ENCODE data around the gene SYT13.

Gene SYT13

GRCh38 chr11:45305874-45306623 lies 19.9 kb upstream of the SYT13 start:
- H3K4me1 ChIP-seq (ENCODE audit: control insufficient read depth, insufficient read depth, low read depth, low read length): no peaks in the 10 kb centered on the region
- H2BK15ac ChIP-seq (ENCODE audit: low read depth, poor library complexity, severe bottlenecking): no peak overlapping the region
- no peak overlapping the region for H3K4me2 ChIP-seq (ENCODE audit: low read length, poor library complexity, severe bottlenecking)
- H3K27me3 ChIP-seq (ENCODE audit: control insufficient read depth in 1 of 2, insufficient read depth in 1 of 2, low read length in 2 of 2): peaks cover 45 to 47% of the 10 kb centered on the region in 2 experiments
- H4K91ac ChIP-seq (ENCODE audit: low read length): no peak overlapping the region
- no peak overlapping the region for H3K27ac ChIP-seq (ENCODE audit: low read length, poor library complexity, severe bottlenecking)
- H3K36me3 ChIP-seq (ENCODE audit: control insufficient read depth in 1 of 2, insufficient read depth in 2 of 2, low read depth in 1 of 2, low read length in 2 of 2): no peaks in the 10 kb centered on the region
- no peak for DNase-seq
- 81% methylated on average over 5 of the region's 5 CpGs for WGBS
- H2BK12ac ChIP-seq (ENCODE audit: low read length in 2 of 2): no peak overlapping the region
- H3K79me1 ChIP-seq (replicated peaks; ENCODE audit: low read length, poor library complexity, severe bottlenecking): no peaks in the 10 kb centered on the region
- H4K8ac ChIP-seq (ENCODE audit: low read length): no peak overlapping the region
- H3K4me3 ChIP-seq (ENCODE audit: insufficient read depth in 1 of 2, low read depth in 1 of 2, low read length in 2 of 2): no peak overlapping the region
- H3K18ac ChIP-seq (ENCODE audit: low read depth in 1 of 2, low read length in 2 of 2): no peak overlapping the region
- H3K9me3 ChIP-seq (ENCODE audit: control insufficient read depth, low read length): no peaks in the 10 kb centered on the region
- H3K4ac ChIP-seq (ENCODE audit: low read depth in 1 of 2, low read length in 2 of 2): no peak overlapping the region
- no peak overlapping the region for H3K14ac ChIP-seq (ENCODE audit: low read length in 2 of 2)
- no peak overlapping the region for H2AK5ac ChIP-seq (ENCODE audit: low read length, severe bottlenecking)
- H2BK120ac ChIP-seq (ENCODE audit: low read depth, low read length): no peak overlapping the region
- no peak overlapping the region for H3K23ac ChIP-seq (ENCODE audit: low read length in 2 of 2)
- no peak overlapping the region for H2BK5ac ChIP-seq (ENCODE audit: low read depth, low read length, poor library complexity, severe bottlenecking)
- no peak overlapping the region for H3K9ac ChIP-seq (ENCODE audit: low read length)
- H2AFZ ChIP-seq (ENCODE audit: low read depth, low read length): no peak overlapping the region

DNA sequence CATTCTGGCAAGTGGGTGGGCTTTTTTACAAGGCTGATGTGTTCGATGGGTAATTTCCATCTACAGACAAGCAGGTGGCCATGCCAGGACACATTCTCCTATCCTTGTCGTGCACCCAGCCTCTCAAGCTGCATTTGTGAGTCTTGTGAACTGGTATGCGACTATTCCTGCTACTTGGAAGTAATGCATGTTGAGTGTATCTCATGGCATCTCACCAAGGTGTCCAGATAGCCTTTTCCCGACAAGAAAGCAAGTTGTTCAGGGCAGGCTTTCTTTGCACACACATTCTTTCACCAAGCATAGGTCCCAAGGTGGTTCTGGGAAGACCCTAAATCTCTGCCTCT lies 18.8 kb upstream of the SYT13 start:
- Histone ChIP-seq H3K14ac (ENCODE audit: low read length in 2 of 2) (no peak overlapping the region), H3K27me3 (ENCODE audit: control insufficient read depth in 1 of 2, insufficient read depth in 1 of 2, low read length in 2 of 2) (peaks cover 53 to 58% of the 10 kb centered on the region in 2 experiments), H3K18ac (ENCODE audit: low read depth in 1 of 2, low read length in 2 of 2) (no peak overlapping the region), H3K36me3 (ENCODE audit: control insufficient read depth in 1 of 2, insufficient read depth in 2 of 2, low read depth in 1 of 2, low read length in 2 of 2) (no peaks in the 10 kb centered on the region), H2BK120ac (ENCODE audit: low read depth, low read length) (no peak overlapping the region), H2AK5ac (ENCODE audit: low read length, severe bottlenecking) (no peak overlapping the region), H2BK12ac (ENCODE audit: low read length in 2 of 2) (no peak overlapping the region), H3K79me1 (replicated peaks; ENCODE audit: low read length, poor library complexity, severe bottlenecking) (no peaks in the 10 kb centered on the region), H2BK5ac (ENCODE audit: low read depth, low read length, poor library complexity, severe bottlenecking) (no peak overlapping the region), H2AFZ (ENCODE audit: low read depth, low read length) (no peak overlapping the region), H3K9me3 (ENCODE audit: control insufficient read depth, low read length) (no peaks in the 10 kb centered on the region), H3K4me1 (ENCODE audit: control insufficient read depth, insufficient read depth, low read depth, low read length) (no peaks in the 10 kb centered on the region), H4K8ac (ENCODE audit: low read length) (no peak overlapping the region), H3K4me3 (ENCODE audit: insufficient read depth in 1 of 2, low read depth in 1 of 2, low read length in 2 of 2) (no peak overlapping the region), H3K9ac (ENCODE audit: low read length) (no peak overlapping the region), H3K27ac (ENCODE audit: low read length, poor library complexity, severe bottlenecking) (no peak overlapping the region), H3K23ac (ENCODE audit: low read length in 2 of 2) (no peak overlapping the region), H3K4ac (ENCODE audit: low read depth in 1 of 2, low read length in 2 of 2) (no peak overlapping the region), H3K4me2 (ENCODE audit: low read length, poor library complexity, severe bottlenecking) (no peak overlapping the region), H4K91ac (ENCODE audit: low read length) (no peak overlapping the region), H2BK15ac (ENCODE audit: low read depth, poor library complexity, severe bottlenecking) (no peak overlapping the region)
- 85% methylated on average over 4 of the region's 4 CpGs for WGBS
- DNase-seq: no peak

- Histone ChIP-seq H2BK5ac (ENCODE audit: low read depth, low read length, poor library complexity, severe bottlenecking) (no peak overlapping the region), H3K9ac (ENCODE audit: low read length) (no peak overlapping the region), H3K9me3 (ENCODE audit: control insufficient read depth, low read length) (no peaks in the 10 kb centered on the region), H3K4me1 (ENCODE audit: control insufficient read depth, insufficient read depth, low read depth, low read length) (no peaks in the 10 kb centered on the region), H3K18ac (ENCODE audit: low read depth in 1 of 2, low read length in 2 of 2) (no peak overlapping the region), H3K36me3 (ENCODE audit: control insufficient read depth in 1 of 2, insufficient read depth in 2 of 2, low read depth in 1 of 2, low read length in 2 of 2) (no peaks in the 10 kb centered on the region), H3K14ac (ENCODE audit: low read length in 2 of 2) (no peak overlapping the region), H3K4me2 (ENCODE audit: low read length, poor library complexity, severe bottlenecking) (no peak overlapping the region), H2BK120ac (ENCODE audit: low read depth, low read length) (no peak overlapping the region), H3K79me1 (replicated peaks; ENCODE audit: low read length, poor library complexity, severe bottlenecking) (no peaks in the 10 kb centered on the region), H2AFZ (ENCODE audit: low read depth, low read length) (no peak overlapping the region), H4K91ac (ENCODE audit: low read length) (no peak overlapping the region), H2BK15ac (ENCODE audit: low read depth, poor library complexity, severe bottlenecking) (no peak overlapping the region), H3K4me3 (ENCODE audit: insufficient read depth in 1 of 2, low read depth in 1 of 2, low read length in 2 of 2) (no peak overlapping the region), H3K27me3 (ENCODE audit: control insufficient read depth in 1 of 2, insufficient read depth in 1 of 2, low read length in 2 of 2) (peaks cover 57 to 61% of the 10 kb centered on the region in 2 experiments), H3K23ac (ENCODE audit: low read length in 2 of 2) (no peak overlapping the region), H2AK5ac (ENCODE audit: low read length, severe bottlenecking) (no peak overlapping the region), H2BK12ac (ENCODE audit: low read length in 2 of 2) (no peak overlapping the region), H3K4ac (ENCODE audit: low read depth in 1 of 2, low read length in 2 of 2) (no peak overlapping the region), H4K8ac (ENCODE audit: low read length) (no peak overlapping the region), H3K27ac (ENCODE audit: low read length, poor library complexity, severe bottlenecking) (no peak overlapping the region)
- no peak for DNase-seq
- 81% methylated on average over 15 of the region's 15 CpGs for WGBS
Observed at GRCh38 chr11:45304111-45304991, 18.2 kb upstream of the SYT13 start.

DNA sequence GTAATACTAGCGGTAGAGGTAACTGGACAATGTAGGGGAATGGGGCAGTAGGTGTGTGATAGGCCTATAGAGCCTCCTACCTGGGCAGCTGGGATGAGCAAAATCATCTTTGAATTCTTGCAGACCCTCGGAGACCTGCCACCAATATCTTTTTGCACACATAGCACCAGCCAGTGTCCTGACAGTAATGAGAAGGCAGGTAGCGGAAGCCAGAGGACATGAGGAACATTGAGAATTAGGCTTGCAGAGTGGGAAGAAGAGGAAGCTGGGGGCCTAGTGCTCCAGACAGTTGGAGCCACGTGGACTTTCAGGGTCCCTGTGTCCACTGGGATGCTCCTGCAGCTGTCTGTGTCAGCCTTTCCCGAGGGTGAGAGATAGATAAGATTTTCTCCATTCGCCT lies 17.2 kb upstream of the SYT13 start:
- 70% methylated on average over 5 of the region's 6 CpGs for WGBS
- no peak for DNase-seq
- Histone ChIP-seq H2BK15ac (ENCODE audit: low read depth, poor library complexity, severe bottlenecking) (no peak overlapping the region), H3K9ac (ENCODE audit: low read length) (no peak overlapping the region), H3K4me3 (ENCODE audit: insufficient read depth in 1 of 2, low read depth in 1 of 2, low read length in 2 of 2) (no peak overlapping the region), H2BK5ac (ENCODE audit: low read depth, low read length, poor library complexity, severe bottlenecking) (no peak overlapping the region), H4K8ac (ENCODE audit: low read length) (no peak overlapping the region), H3K36me3 (ENCODE audit: control insufficient read depth in 1 of 2, insufficient read depth in 2 of 2, low read depth in 1 of 2, low read length in 2 of 2) (no peaks in the 10 kb centered on the region), H3K4me2 (ENCODE audit: low read length, poor library complexity, severe bottlenecking) (no peak overlapping the region), H3K27me3 (ENCODE audit: control insufficient read depth in 1 of 2, insufficient read depth in 1 of 2, low read length in 2 of 2) (peaks cover 64% of the 10 kb centered on the region in 2 experiments), H3K18ac (ENCODE audit: low read depth in 1 of 2, low read length in 2 of 2) (no peak overlapping the region), H4K91ac (ENCODE audit: low read length) (no peak overlapping the region), H3K9me3 (ENCODE audit: control insufficient read depth, low read length) (no peaks in the 10 kb centered on the region), H3K79me1 (replicated peaks; ENCODE audit: low read length, poor library complexity, severe bottlenecking) (no peaks in the 10 kb centered on the region), H3K14ac (ENCODE audit: low read length in 2 of 2) (no peak overlapping the region), H2BK12ac (ENCODE audit: low read length in 2 of 2) (no peak overlapping the region), H2AFZ (ENCODE audit: low read depth, low read length) (no peak overlapping the region), H3K4me1 (ENCODE audit: control insufficient read depth, insufficient read depth, low read depth, low read length) (no peaks in the 10 kb centered on the region), H2AK5ac (ENCODE audit: low read length, severe bottlenecking) (no peak overlapping the region), H3K4ac (ENCODE audit: low read depth in 1 of 2, low read length in 2 of 2) (no peak overlapping the region), H3K23ac (ENCODE audit: low read length in 2 of 2) (no peak overlapping the region), H3K27ac (ENCODE audit: low read length, poor library complexity, severe bottlenecking) (no peak overlapping the region), H2BK120ac (ENCODE audit: low read depth, low read length) (no peak overlapping the region)

Data from mesenchymal stem cell (in vitro differentiated cells and primary cell).